AG04450 (cell line): ENCODE measurements around the gene NIP7. TPM values are rescaled to one million over a fixed set of nuclear protein-coding genes. Genes with fewer than 3 reads are reported as not detected.

Experiments
- CTCF ChIA-PET: fragments of 300-600, 350-600 bp; formaldehyde crosslinking; extraction: SDS; loops from one replicate; lab custom pipeline; 2022; ENCODE audit warnings: antibody characterized with exemption, inconsistent platforms; lab: Charles Lee
- POLR2A ChIA-PET: fragments of 350-600 bp; formaldehyde crosslinking; extraction: SDS; loops from one replicate; lab custom pipeline; 2021; ENCODE audit warnings: antibody characterized with exemption, inconsistent platforms; lab: Yijun Ruan, JAX
- DNase-seq: peaks from one replicate; pipeline ENCODE4 v3.0.0-alpha.2; 2011; ENCODE audit warnings: low read depth, low spot score
- H3K27ac ChIP-seq: one replicate; pipeline ENCODE4 v1.5.1; 2012; ENCODE audit warnings: low read depth, low read length, control low read depth
- H3K27me3 ChIP-seq: one replicate; pipeline ENCODE4 v1.6.0; 2012; ENCODE audit warnings: low read length; ENCODE audit not compliant: control insufficient read depth, insufficient read depth
- H3K4me3 ChIP-seq: 2 replicates; pipeline ENCODE4 v1.5.1; 2011; ENCODE audit warnings: mild to moderate bottlenecking, low read depth, low read length, control low read depth
- H3K9me3 ChIP-seq: 2 replicates; pipeline ENCODE4 v1.5.1; 2012; ENCODE audit warnings: low read length; ENCODE audit not compliant: control insufficient read depth, insufficient read depth
- CTCF ChIP-seq: IDR thresholded peaks from 2 replicates; pipeline ENCODE4 v1.5.1; 2011; ENCODE audit warnings: low read depth, low read length, control low read depth, inconsistent platforms
- polyA plus RNA-seq: library from polyadenylated mRNA; depleted of rRNA; stranded (reverse); fragments of >200 nt; gene quantifications from 2 replicates; pipeline ENCODE4 v1.2.3, GENCODE V29; 2011

The NIP7 gene
- polyA plus RNA-seq, 1 experiment: 12.1 TPM

- no peaks in the 10 kb centered on the region for H3K27me3 ChIP-seq
- H3K9me3 ChIP-seq: no peaks in the 10 kb centered on the region
- CTCF ChIA-PET: interaction anchor here (1.2 kb wide), 1 partner anchor 11 kb away, joined by 3 read pairs; no protein-coding TSS in a partner anchor
- POLR2A ChIA-PET: no interaction called here
- TF ChIP-seq CTCF: no peak
- H3K27ac ChIP-seq: no peak overlapping the region
- H3K4me3 ChIP-seq: no peak overlapping the region
- no peak for DNase-seq
Measured at GRCh38 chr16:69298261-69298660, 41.3 kb upstream of the NIP7 start.

- H3K4me3 ChIP-seq: no peak overlapping the region
Measured at GRCh38 chr16:69301187-69301586, 38.4 kb upstream of the NIP7 start.

GRCh38 chr16:69301861-69302260 is 37.7 kb upstream of the NIP7 start:
- Histone ChIP-seq H3K27ac (no peak overlapping the region), H3K27me3 (no peaks in the 10 kb centered on the region), H3K9me3 (no peaks in the 10 kb centered on the region), H3K4me3 (no peak overlapping the region)
- ChIA-PET CTCF (interaction anchor here (0.5 to 1.6 kb wide), 2 partner anchors 9 to 31 kb away, joined by 6 read pairs; no protein-coding TSS in a partner anchor), POLR2A (no interaction called here)
- no peak for TF ChIP-seq CTCF
- no peak for DNase-seq

More at GRCh38 chr16:69301187-69301586, 38.4 kb upstream of the NIP7 start:
- no peak for DNase-seq
- POLR2A ChIA-PET: no interaction called here
- H3K27ac ChIP-seq: no peak overlapping the region
- TF ChIP-seq CTCF: no peak
- H3K9me3 ChIP-seq: no peaks in the 10 kb centered on the region
- H3K27me3 ChIP-seq: no peaks in the 10 kb centered on the region
- CTCF ChIA-PET: no interaction called here

GRCh38 chr16:69302301-69302700 is 37.3 kb upstream of the NIP7 start:
- Histone ChIP-seq H3K4me3 (no peak overlapping the region), H3K27ac (no peak overlapping the region), H3K9me3 (no peaks in the 10 kb centered on the region), H3K27me3 (no peaks in the 10 kb centered on the region)
- ChIA-PET CTCF (interaction anchor here (0.5 to 1.6 kb wide), 3 partner anchors 8 to 31 kb away, joined by 3 to 6 read pairs (median 6); no protein-coding TSS in a partner anchor), POLR2A (interaction anchor here (0.6 kb wide), 1 partner anchor 10 kb away, joined by 3 read pairs; no protein-coding TSS in a partner anchor)
- DNase-seq: no peak
- TF ChIP-seq CTCF: no peak

- Histone ChIP-seq H3K27me3 (no peaks in the 10 kb centered on the region), H3K9me3 (no peaks in the 10 kb centered on the region; the same call in 1 of the 2 replicates), H3K27ac (no peak overlapping the region), H3K4me3 (no peak overlapping the region)
- no peak for DNase-seq
- POLR2A ChIA-PET: interaction anchor here (0.5 kb wide), 1 partner anchor 288 kb away, joined by 3 read pairs; no protein-coding TSS in a partner anchor
- TF ChIP-seq CTCF: no peak
- CTCF ChIA-PET: no interaction called here
Measured at GRCh38 chr16:69306031-69306430, 33.5 kb upstream of the NIP7 start.
